Measurements from ENCODE around the gene ACOT2. TPM values are rescaled to one million over a fixed set of nuclear protein-coding genes. Genes with fewer than 3 reads are reported as not detected.
"Not testable (repeated sequence)": the region's sequence is repeated elsewhere in the genome, so short reads cannot be mapped to it uniquely, and the experiment has no call there.

Gene ACOT2
- total and polyA plus RNA-seq, 7 donors: 31.2 to 153 (median 65.4) TPM

GRCh38 chr14:73562696-73563095 lies 6.3 kb upstream of the ACOT2 start:
- not testable (repeated sequence) for H3K4me1 ChIP-seq; DNase-seq; H3K27me3 ChIP-seq (ENCODE audit: insufficient read depth in 3 of 3, low read length in 2 of 3); H3K36me3 ChIP-seq (ENCODE audit: insufficient read depth in 1 of 2, low read depth in 1 of 2); H3K27ac ChIP-seq; H3K4me3 ChIP-seq; ATAC-seq; H3K9me3 ChIP-seq
- intact Hi-C loops (cut with DNase I): loop anchor here in 1 of 2 donors (5.0 kb wide), 1 partner anchor 35 kb away; no protein-coding TSS in a partner anchor
- WGBS, 3 donors: 96 to 98% (median 97%) methylated on average over 6 of the region's 6 CpGs

- H3K9me3 ChIP-seq; H3K27me3 ChIP-seq (ENCODE audit: insufficient read depth in 3 of 3, low read length in 2 of 3); H3K27ac ChIP-seq; H3K4me3 ChIP-seq; DNase-seq; ATAC-seq; H3K36me3 ChIP-seq (ENCODE audit: insufficient read depth in 1 of 2, low read depth in 1 of 2): not testable (repeated sequence)
- peaks cover 23% of the 10 kb centered on the region for H3K4me1 ChIP-seq
- WGBS, 3 donors: 86 to 93% (median 93%) methylated on average over 17 to 18 of the region's 18 CpGs
- intact Hi-C loops (cut with DNase I): loop anchor here in 1 of 2 donors (5.0 kb wide), 2 partner anchors 46 to 66 kb away; partner anchors contain the start of gene ACOT6
These were observed 2.6 kb upstream of the ACOT2 start for GRCh38 chr14:73566431-73566830.

GRCh38 chr14:73566935-73567334 lies 2.1 kb upstream of the ACOT2 start:
- H3K27me3 ChIP-seq (ENCODE audit: insufficient read depth in 3 of 3, low read length in 2 of 3); H3K4me3 ChIP-seq; H3K36me3 ChIP-seq (ENCODE audit: insufficient read depth in 1 of 2, low read depth in 1 of 2); DNase-seq; H3K27ac ChIP-seq; H3K9me3 ChIP-seq; ATAC-seq: not testable (repeated sequence)
- intact Hi-C loops (cut with DNase I): loop anchor here in 1 of 2 donors (5.0 kb wide), 2 partner anchors 45 to 65 kb away; partner anchors contain the start of gene ACOT6
- H3K4me1 ChIP-seq: peaks cover 23% of the 10 kb centered on the region
- WGBS, 3 donors: 95 to 97% (median 96%) methylated on average over 6 of the region's 6 CpGs

GRCh38 chr14:73567358-73567757 lies 1.7 kb upstream of the ACOT2 start:
- peak overlapping the region; percentile 92 for H3K27ac ChIP-seq
- H3K4me1 ChIP-seq: peaks cover 23% of the 10 kb centered on the region
- no peaks in the 10 kb centered on the region for H3K9me3 ChIP-seq
- TF ChIP-seq CTCF (IDR thresholded peaks at IDR 0.05): no peak
- DNase-seq (no peak), ATAC-seq (no peak)
- H3K27me3 ChIP-seq (ENCODE audit: insufficient read depth in 3 of 3, low read length in 2 of 3): no peaks in the 10 kb centered on the region
- 96 to 99% (median 98%) methylated on average over 7 of the region's 7 CpGs for WGBS, 3 donors
- no peak overlapping the region for H3K4me3 ChIP-seq
- H3K36me3 ChIP-seq (ENCODE audit: insufficient read depth in 1 of 2, low read depth in 1 of 2): no peaks in the 10 kb centered on the region
- intact Hi-C loops (cut with DNase I): loop anchor here in 1 of 2 donors (5.0 kb wide), 2 partner anchors 45 to 65 kb away; partner anchors contain the start of gene ACOT6

GRCh38 chr14:73567951-73568885 lies 795 bp upstream of the ACOT2 start:
- WGBS, 3 donors: 48 to 61% (median 49%) methylated on average over 16 of the region's 16 CpGs
- ATAC-seq (peak in 2 of 4 donors; percentile 20 to 32), DNase-seq (no peak)
- TF ChIP-seq CTCF (IDR thresholded peaks at IDR 0.05): no peak
- Histone ChIP-seq H3K27me3 (ENCODE audit: insufficient read depth in 3 of 3, low read length in 2 of 3) (no peaks in the 10 kb centered on the region), H3K4me1 (peaks cover 23% of the 10 kb centered on the region), H3K36me3 (ENCODE audit: insufficient read depth in 1 of 2, low read depth in 1 of 2) (no peaks in the 10 kb centered on the region), H3K4me3 (peak overlapping the region; percentile 77), H3K27ac (peak overlapping the region; percentile 92), H3K9me3 (no peaks in the 10 kb centered on the region)
- intact Hi-C loops (cut with DNase I): loop anchor here in 1 of 2 donors (5.0 kb wide), 2 partner anchors 44 to 64 kb away; partner anchors contain the start of gene ACOT6

GRCh38 chr14:73568886-73569184 lies 178 bp upstream of the ACOT2 start:
- Histone ChIP-seq H3K27ac (peak overlapping the region; percentile 92), H3K4me3 (peak overlapping the region; percentile 77), H3K4me1 (peaks cover 23% of the 10 kb centered on the region)
- not testable (repeated sequence) for DNase-seq; H3K36me3 ChIP-seq (ENCODE audit: insufficient read depth in 1 of 2, low read depth in 1 of 2); ATAC-seq; H3K9me3 ChIP-seq; H3K27me3 ChIP-seq (ENCODE audit: insufficient read depth in 3 of 3, low read length in 2 of 3)
- 2 to 7% (median 5%) methylated on average over 3 to 4 of the region's 4 CpGs for WGBS, 3 donors
- intact Hi-C loops (cut with DNase I): loop anchor here in 1 of 2 donors (5.0 kb wide), 2 partner anchors 43 to 63 kb away; partner anchors contain the start of gene ACOT6

Measured in psoas muscle (tissue), 8 donors.